Stimulated activated naive CD8-positive, alpha-beta T cell treated with anti-CD3 and anti-CD28 coated beads, Interleukin-15, amount 100 ng/mL, for 72 hours (primary cell): Measurements from ENCODE around the gene TTC16.
"Not testable (repeated sequence)": the region's sequence is repeated elsewhere in the genome, so short reads cannot be mapped to it uniquely, and the experiment has no call there.

Experiments used
- ATAC-seq: fragments of 150-1000 bp; cut with Tn5 transposase; 2 replicates; pipeline ENCODE4 v1.10.0; 2021; ENCODE audit warnings: mild to moderate bottlenecking, moderate library complexity
- DNase-seq, 2 donors: peaks; one replicate each; pipeline ENCODE4 v3.0.0; 2021 to 2022
- H3K27ac Mint-ChIP-seq, 2 donors: one replicate each; pipeline ENCODE4 v1.8.0; 2022; ENCODE audit warnings: mild to moderate bottlenecking in 2 of 2, mixed read lengths in 2 of 2, moderate library complexity in 2 of 2
- H3K27me3 Mint-ChIP-seq: one replicate; pipeline ENCODE4 v1.8.0; 2022; ENCODE audit warnings: mixed read lengths
- H3K4me1 Mint-ChIP-seq: one replicate; pipeline ENCODE4 v1.8.0; 2022; ENCODE audit warnings: mild to moderate bottlenecking, mixed read lengths
- H3K4me3 Mint-ChIP-seq, 2 donors: one replicate each; pipeline ENCODE4 v1.8.0; 2022; ENCODE audit warnings: mild to moderate bottlenecking in 2 of 2, mixed read lengths in 2 of 2, moderate library complexity in 1 of 2
- H3K9me3 Mint-ChIP-seq, 2 donors: one replicate each; pipeline ENCODE4 v1.8.0; 2022; ENCODE audit warnings: mixed read lengths in 2 of 2

The TTC16 gene

DNA sequence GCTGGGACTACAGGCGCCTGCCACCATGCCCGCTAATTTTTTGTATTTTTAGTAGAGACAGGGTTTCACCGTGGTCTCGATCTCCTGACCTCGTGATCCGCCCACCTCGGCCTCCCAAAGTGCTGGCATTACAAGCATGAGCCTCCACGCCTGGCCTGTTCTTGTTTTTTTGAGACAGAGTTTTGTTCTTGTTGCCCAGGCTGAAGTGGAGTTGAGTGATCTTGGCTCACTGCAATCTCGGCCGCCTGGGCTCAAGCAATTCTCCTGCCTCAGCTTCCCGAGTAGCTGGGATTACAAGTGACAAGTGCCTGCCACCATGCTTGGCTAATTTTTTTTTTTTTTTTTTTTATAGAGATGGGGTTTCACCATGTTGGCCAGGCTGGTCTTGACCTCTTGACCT, 40.9 kb downstream of the TTC16 start:
- H3K4me3 Mint-ChIP-seq, DNase-seq, ATAC-seq, H3K27me3 Mint-ChIP-seq, H3K9me3 Mint-ChIP-seq: not testable (repeated sequence)
- Mint-ChIP-seq H3K4me1 (peaks cover 12% of the 10 kb centered on the region), H3K27ac (peak overlapping the region; percentile 65 to 71)

DNA sequence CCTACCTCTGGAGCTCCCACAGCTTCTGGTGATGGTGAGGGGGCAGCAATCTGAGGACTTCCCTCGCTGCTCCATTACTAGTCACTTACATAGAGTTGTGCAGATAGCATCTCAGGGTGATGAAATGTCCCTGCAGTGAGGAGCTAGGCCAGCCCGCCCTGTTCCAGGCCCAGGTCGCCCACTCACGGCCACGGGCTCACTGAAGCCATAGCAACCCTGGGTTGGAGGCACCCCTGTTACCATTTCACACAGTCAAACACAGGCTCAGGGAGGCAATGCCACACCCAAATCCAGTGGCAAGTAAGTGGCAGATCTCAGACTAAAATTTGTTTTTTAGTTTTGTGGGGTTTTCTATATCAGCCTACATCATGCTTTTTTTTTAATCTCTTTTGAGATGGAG, 43.0 kb downstream of the TTC16 start:
- ATAC-seq (no peak), DNase-seq (no peak)
- Mint-ChIP-seq H3K4me1 (peaks cover 23% of the 10 kb centered on the region), H3K27ac (peak overlapping the region in 1 of 2 donors; percentile 75), H3K9me3 (no peaks in the 10 kb centered on the region), H3K27me3 (no peaks in the 10 kb centered on the region), H3K4me3 (no peak overlapping the region)

DNA sequence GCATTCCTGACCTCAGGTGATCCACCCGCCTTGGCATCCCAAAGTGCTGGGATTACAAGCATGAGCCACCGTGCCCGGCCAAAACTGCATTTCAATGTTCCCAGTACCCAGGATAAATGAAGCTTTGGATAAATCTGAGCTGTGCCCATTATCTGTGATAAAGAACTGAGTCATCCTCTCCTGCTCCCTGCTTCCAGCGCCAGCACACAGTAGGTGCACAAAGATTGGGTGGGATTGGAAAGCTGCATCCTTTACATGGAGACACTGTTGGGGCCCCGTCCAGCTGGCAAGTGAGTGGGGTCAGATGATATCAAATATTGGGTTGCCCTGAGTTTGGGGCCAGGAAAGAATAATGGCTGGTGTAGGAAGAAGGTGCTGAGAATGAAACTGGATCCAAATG, 45.2 kb downstream of the TTC16 start:
- ATAC-seq (no peak), DNase-seq (no peak)
- H3K9me3 Mint-ChIP-seq, result no peaks in the 10 kb centered on the region
- H3K27me3 Mint-ChIP-seq, result no peaks in the 10 kb centered on the region
- H3K4me1 Mint-ChIP-seq, result peaks cover 45% of the 10 kb centered on the region
- no peak overlapping the region for H3K4me3 Mint-ChIP-seq
- H3K27ac Mint-ChIP-seq, result peak overlapping the region in 1 of 2 donors; percentile 48

DNA sequence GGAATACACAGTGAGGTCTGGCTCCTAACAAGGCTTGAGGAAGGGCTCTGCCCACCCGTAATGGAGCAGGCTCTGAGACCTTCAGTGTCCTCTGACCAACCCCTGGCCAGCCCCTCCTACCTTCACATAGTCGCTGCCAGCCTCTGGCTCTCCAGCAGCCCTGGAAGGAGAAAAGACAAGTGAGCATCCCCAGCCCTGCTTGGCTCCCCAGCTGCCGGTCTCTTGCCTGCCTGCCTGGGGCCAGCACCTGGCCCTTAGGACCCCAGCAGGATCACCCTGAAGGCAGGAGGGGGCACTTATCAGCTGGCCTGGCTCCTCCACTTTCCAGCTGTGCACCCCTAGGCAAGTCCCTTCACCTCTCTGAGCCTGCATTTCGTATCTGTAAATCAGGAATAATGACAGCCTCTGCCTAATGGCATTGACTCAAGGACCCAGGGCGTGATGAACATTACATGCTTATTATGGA, 45.6 kb downstream of the TTC16 start:
- DNase-seq (no peak), ATAC-seq (no peak)
- Mint-ChIP-seq H3K9me3 (no peaks in the 10 kb centered on the region), H3K4me3 (no peak overlapping the region), H3K27ac (no peak overlapping the region), H3K27me3 (no peaks in the 10 kb centered on the region), H3K4me1 (peaks cover 50% of the 10 kb centered on the region)

DNA sequence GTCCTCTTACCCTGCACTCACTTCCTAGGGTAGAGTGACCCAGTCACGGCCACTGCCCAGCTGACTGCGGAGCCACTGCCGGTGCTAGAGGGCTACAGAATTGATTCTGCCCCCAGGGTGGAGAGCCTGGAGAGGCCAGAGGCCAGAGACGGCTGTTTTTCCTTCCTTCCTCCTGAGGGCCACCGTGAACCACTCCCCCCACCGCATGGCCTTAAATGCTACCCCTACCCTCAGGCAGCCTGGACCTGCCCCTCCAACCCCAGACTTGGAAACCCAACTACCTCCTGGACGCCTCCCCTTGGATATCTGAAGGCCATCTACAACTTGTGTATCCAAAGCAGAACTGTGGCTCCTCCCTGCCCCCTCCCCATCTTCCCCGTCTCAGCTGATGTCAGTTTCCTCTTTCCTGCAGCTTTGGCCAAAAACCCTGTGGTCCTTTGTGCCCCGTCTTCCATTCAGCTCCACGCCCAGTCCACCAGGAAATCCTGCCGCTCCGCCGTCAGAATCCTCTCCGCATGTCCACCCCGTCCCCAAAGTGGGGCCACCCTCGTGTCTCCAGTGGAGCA, 46.3 kb downstream of the TTC16 start:
- Mint-ChIP-seq H3K4me3 (no peak overlapping the region), H3K27me3 (no peaks in the 10 kb centered on the region), H3K9me3 (no peaks in the 10 kb centered on the region), H3K4me1 (peaks cover 56% of the 10 kb centered on the region), H3K27ac (no peak overlapping the region)
- no peak for DNase-seq
- peak; percentile 22 for ATAC-seq

DNA sequence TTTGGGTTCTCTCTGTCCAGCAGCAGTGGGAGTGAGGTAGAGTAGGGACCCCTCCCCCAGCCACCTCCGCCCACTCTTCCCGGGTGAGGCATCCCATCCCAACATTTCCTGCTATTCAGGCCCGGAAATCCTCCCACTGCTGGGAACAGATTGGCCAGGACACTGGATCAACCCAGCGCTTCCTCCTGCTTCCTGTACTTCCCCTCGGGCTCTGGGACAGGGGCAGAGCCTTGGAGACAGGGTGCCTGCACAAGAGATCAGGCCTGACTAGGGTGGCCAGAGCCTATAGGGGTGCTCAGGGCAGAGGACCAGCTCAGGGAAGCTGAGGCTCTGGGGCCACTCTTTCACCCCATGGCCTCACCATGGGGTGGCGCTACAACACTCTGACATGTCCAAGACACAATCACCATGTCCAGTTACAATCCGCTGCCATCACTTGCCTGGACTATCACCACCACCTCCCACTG, 48.1 kb downstream of the TTC16 start:
- no peak for DNase-seq

DNA sequence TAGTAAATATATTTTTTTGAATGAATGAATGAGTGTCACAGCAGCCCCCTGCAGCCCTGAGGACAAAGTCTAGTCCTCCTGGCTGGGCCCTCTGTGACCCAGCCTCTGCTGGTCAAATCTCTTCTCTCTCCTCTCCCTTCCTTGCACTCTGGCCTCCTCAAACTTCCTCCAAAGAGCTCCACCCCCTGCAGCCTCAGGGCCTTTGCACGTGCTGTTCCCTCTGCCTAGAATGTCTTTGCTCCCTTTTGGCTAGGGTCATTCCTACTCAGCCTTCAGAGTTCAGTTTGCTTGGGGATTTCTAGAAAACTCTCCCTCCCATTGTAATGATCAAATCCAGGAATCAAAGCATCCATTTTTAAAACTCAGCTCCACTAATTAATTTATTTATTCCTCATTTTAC, 49.5 kb downstream of the TTC16 start:
- Mint-ChIP-seq H3K27ac (peak overlapping the region; percentile 19 to 65), H3K9me3 (no peaks in the 10 kb centered on the region), H3K27me3 (no peaks in the 10 kb centered on the region), H3K4me1 (peaks cover 81% of the 10 kb centered on the region), H3K4me3 (no peak overlapping the region)
- DNase-seq (no peak), ATAC-seq (no peak)

More for the DNA sequence above, 48.1 kb downstream of the TTC16 start:
- peak; percentile 55 for ATAC-seq
- Mint-ChIP-seq H3K27me3 (no peaks in the 10 kb centered on the region), H3K4me3 (no peak overlapping the region), H3K27ac (peak overlapping the region in 1 of 2 donors; percentile 24), H3K9me3 (no peaks in the 10 kb centered on the region), H3K4me1 (peaks cover 68% of the 10 kb centered on the region)

DNA sequence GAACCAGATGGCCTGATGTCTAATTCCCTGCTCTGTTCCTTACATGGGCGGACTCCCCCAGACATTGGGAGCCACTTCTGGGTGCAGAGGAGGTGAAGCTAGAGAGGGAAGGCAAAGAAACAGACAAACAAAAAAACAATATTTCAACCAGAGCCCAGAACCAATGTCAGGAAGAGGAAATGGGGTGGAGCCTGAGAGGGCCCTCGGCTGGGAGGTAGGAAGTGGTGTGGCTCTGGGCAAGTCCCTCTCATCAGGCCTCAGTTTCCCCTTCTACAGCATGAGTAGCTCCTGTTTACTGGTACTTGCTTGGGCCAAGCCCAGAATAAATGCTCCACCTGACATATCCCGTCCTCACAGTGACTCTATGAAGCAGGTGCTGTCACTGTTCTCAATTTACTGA, 51.5 kb downstream of the TTC16 start:
- Mint-ChIP-seq H3K4me3 (peak overlapping the region; percentile 79 to 85), H3K27ac (peak overlapping the region; percentile 94 to 95), H3K9me3 (no peaks in the 10 kb centered on the region), H3K4me1 (peaks cover 98% of the 10 kb centered on the region), H3K27me3 (no peaks in the 10 kb centered on the region)
- DNase-seq (no peak), ATAC-seq (no peak)

DNA sequence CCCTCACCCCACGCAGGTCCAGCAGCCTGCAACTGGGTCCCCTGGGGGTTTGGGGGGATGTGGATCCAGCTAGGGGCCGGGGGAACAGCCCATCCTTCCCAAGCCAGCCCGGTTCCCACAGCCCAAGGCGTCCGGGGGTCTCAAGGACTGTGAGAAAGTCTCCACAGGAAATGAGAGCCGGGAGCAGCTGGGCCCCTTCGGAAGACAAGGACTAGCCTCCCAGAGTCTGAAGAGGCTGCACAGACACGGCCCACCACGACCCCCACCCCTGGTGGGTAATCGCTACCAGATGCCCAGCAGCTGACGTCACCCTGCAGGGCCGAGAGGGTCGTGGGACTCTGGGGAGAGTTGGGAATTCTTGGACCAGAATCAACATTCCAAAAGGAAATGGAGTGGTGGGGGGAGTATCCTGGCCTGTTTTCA, 52.0 kb downstream of the TTC16 start:
- Mint-ChIP-seq H3K27ac (peak overlapping the region in 1 of 2 donors; percentile 86), H3K4me1 (peaks cover 96% of the 10 kb centered on the region), H3K9me3 (no peaks in the 10 kb centered on the region), H3K27me3 (no peaks in the 10 kb centered on the region), H3K4me3 (peak overlapping the region; percentile 79 to 85)
- DNase-seq (no peak), ATAC-seq (no peak)

DNA sequence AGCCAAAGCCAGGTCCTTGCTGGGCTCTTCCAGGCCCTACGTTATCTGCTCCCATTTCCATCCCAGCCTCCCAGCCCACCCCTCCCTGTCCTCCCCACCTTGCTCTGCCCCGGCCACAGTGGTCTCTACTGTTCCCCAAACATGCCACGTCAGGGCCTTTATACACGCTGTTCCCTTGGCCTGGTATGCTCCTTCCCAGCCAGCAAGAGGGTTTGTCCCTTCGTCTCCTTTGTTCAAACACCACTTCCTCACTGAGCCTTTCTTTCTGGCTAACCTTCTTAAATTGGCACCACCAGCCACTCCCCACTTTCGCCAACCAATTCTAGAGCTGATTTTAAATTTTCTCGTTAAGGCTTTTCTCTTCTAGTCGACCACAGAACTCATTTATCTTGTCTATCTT, 52.8 kb downstream of the TTC16 start:
- no peak for ATAC-seq
- peak overlapping the region; percentile 86 to 91 for H3K27ac Mint-ChIP-seq

DNA sequence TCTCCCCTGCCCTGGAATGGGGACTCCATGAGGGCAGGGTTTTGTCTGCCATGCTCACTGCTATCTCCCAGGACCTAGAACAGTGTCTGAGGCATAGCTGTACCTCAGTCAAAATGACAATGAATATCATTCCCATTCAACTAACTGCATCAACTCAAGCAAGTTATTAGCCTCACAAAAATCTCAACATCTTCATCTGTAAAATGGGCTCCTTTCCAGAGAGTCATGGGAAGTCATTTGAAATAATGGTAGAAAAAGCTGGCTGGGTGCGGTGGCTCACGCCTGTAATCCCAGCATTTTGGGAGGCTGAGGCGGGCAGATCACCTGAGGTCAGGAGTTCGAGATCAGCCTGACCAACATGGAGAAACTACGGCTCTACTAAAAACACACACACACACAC, 53.2 kb downstream of the TTC16 start:
- ATAC-seq, result no peak

More for the DNA sequence above, 52.8 kb downstream of the TTC16 start:
- no peak for DNase-seq
- Mint-ChIP-seq H3K4me3 (peak overlapping the region; percentile 69 to 85), H3K27me3 (no peaks in the 10 kb centered on the region), H3K9me3 (no peaks in the 10 kb centered on the region), H3K4me1 (peaks cover 98% of the 10 kb centered on the region)

DNA sequence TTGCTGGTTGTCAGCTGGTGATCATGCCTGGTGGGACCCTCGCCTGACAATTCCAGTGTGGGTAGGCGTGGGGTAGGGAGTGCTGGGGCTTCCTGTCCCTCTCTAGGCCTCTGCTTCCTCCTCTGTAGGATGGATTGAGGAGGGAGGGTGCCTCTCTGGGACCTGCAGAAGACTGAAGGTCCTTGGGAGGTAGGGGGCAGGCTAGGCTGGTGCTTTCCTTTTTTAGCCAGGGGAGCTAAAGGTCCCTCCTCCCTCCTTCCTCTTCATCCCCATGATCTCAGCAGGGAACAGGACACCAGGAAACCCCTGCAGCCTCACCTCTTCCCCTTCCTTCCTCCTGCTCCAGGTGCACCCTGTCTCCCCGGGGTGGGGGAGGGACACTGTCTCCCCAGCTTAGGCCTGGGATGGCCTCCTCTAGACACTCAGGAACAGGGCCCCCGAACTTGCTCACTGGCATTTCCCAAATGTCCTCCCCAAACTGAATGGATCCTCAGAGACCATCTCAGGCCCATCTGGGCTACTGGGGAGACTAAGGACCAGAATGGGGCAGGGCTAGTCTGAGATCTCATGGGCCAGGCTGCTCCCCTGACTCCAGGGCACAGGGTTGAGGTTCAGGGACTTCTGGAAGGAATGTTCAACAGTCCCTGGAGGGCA, 54.2 kb downstream of the TTC16 start:
- no peak for DNase-seq
- H3K27me3 Mint-ChIP-seq, result no peaks in the 10 kb centered on the region
- H3K27ac Mint-ChIP-seq, result no peak overlapping the region
- no peak for ATAC-seq
- no peaks in the 10 kb centered on the region for H3K9me3 Mint-ChIP-seq
- H3K4me3 Mint-ChIP-seq, result peak overlapping the region; percentile 95
- H3K4me1 Mint-ChIP-seq, result peaks cover 96% of the 10 kb centered on the region

More for the DNA sequence above, 53.2 kb downstream of the TTC16 start:
- peaks cover 98% of the 10 kb centered on the region for H3K4me1 Mint-ChIP-seq
- no peaks in the 10 kb centered on the region for H3K9me3 Mint-ChIP-seq
- H3K27me3 Mint-ChIP-seq, result no peaks in the 10 kb centered on the region
- no peak for DNase-seq
- H3K4me3 Mint-ChIP-seq, result peak overlapping the region; percentile 69 to 85
- H3K27ac Mint-ChIP-seq, result peak overlapping the region; percentile 56 to 91

DNA sequence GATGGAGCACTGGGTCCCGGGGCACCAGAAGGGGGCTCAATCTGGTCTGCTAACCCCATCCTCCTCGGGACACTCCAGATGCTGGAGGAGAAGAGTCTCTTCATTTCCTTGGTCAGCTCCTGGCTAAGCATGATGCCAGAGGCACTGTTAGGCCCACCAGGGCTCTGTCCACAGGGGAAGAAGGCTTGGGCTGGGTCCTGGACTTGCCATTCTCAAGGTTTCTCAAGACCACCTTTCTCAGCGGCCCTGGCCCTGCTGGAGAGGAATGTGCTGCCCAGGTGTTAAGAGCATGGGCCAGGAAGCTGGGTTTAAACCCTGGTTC, 54.7 kb downstream of the TTC16 start:
- peak overlapping the region; percentile 95 for H3K4me3 Mint-ChIP-seq
- no peaks in the 10 kb centered on the region for H3K9me3 Mint-ChIP-seq
- no peak for DNase-seq
- peak overlapping the region; percentile 88 to 92 for H3K27ac Mint-ChIP-seq
- H3K4me1 Mint-ChIP-seq, result peaks cover 91% of the 10 kb centered on the region
- H3K27me3 Mint-ChIP-seq, result no peaks in the 10 kb centered on the region
- ATAC-seq, result no peak

DNA sequence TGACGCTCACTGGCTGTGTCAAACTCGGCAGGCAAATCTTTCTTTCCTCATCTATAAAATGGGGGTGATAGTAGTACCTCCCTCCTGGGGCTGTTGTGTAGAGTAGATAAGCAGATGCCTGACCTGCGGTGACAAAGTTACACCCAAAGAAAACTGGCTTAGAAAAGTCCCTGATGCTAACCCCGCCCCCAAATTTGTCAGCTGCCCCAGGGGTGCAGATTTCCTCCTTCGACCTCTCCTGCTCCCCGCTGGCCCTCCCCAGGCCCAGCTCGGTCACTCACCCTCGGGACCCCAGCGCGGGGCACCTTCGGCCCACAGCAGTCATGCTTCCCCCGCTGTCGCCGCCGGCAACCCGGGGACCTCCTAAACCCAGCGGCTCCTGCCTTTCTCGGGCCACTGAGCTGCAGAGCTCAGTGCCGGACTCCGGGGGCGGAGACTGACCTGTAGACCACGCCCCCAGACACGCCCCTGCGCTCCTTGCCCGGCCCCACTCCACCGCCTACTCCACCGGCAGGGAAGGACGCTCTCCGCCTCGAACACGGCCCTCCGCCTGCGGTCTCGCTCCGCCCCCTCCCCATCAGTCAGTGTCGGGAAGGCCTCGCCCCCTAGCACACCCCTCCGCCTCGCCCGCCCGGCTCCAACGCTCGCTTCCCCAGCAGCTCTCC, 55.2 kb downstream of the TTC16 start:
- ATAC-seq, result peak; percentile 94
- Mint-ChIP-seq H3K27me3 (no peaks in the 10 kb centered on the region), H3K4me3 (peak overlapping the region; percentile 95), H3K9me3 (no peaks in the 10 kb centered on the region), H3K4me1 (peaks cover 87% of the 10 kb centered on the region), H3K27ac (peak overlapping the region; percentile 88 to 92)
- DNase-seq, result peak; percentile 97

DNA sequence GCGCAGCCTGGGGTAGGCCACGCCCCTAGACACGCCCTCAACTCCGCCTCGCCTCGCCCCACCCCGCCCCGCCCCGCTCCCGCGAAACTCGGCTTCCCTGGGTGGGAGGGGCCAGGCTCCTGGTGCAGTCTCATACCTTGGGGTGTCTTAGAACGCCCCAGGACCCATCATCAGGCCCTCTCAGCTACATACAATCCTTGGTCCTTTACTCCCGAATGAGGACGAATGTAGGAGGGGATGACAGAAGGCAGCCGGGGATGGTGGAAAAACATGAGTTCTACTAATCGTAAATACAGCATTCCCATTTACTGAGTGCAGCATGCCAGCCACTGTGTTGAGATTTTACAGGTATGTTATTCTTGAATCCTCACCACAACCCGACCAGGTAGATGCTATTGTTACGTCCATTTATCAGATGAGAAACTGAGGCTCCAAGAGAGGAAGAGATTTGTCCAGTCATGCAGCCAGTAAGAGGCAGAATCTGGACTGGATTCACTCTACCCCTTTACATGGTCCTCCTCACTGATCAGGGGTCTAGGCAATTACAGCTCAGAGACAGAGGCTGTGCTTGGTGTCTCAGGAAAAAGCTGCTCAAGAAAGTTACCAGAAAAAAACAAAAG, 55.8 kb downstream of the TTC16 start:
- DNase-seq, result peak in 1 of 2 donors; percentile 13
- H3K27ac Mint-ChIP-seq, result peak overlapping the region; percentile 33 to 92
- peak overlapping the region; percentile 95 for H3K4me3 Mint-ChIP-seq
- no peaks in the 10 kb centered on the region for H3K9me3 Mint-ChIP-seq
- no peaks in the 10 kb centered on the region for H3K27me3 Mint-ChIP-seq
- no peak for ATAC-seq
- peaks cover 87% of the 10 kb centered on the region for H3K4me1 Mint-ChIP-seq

DNA sequence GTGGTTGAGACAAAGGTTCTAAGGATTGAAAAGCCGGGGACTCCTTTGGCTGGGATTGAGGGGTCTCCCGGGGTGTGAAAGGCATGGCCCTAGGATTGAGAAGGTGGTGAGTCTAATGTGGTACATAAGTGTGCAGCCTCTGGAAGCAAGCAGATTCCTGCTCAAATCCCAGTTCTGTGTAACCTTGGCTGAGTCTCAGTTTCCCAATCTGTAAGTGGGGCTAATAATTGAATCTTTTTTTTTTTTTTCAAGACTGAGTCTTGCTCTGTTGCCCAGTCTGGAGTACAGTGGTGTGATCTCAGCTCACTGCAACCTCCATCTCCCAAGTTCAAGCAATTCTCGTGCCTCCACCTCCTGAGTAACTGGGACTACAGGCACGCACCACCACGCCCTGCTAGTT, 56.7 kb downstream of the TTC16 start:
- Mint-ChIP-seq H3K9me3 (no peaks in the 10 kb centered on the region), H3K4me3 (no peak overlapping the region), H3K27me3 (no peaks in the 10 kb centered on the region), H3K4me1 (peaks cover 86% of the 10 kb centered on the region), H3K27ac (no peak overlapping the region)
- DNase-seq (no peak), ATAC-seq (no peak)
